HEK293 (cell line): ENCODE data around the gene KDM4C.

Source experiments
- ZBTB26 ChIP-seq: fragments of 450-650 bp; formaldehyde crosslinking; optimal IDR thresholded peaks from 2 replicates; pipeline ENCODE3; 2016; ENCODE audit warnings: missing biosample characterization, mild to moderate bottlenecking, missing genetic modification characterization
- ZNF354C ChIP-seq: fragments of 450-650 bp; formaldehyde crosslinking; IDR thresholded peaks from 2 replicates; pipeline ENCODE4 v1.5.1; 2016; ENCODE audit warnings: missing biosample characterization, missing genetic modification characterization, low read depth, borderline replicate concordance

GRCh38 chr9:6923086-6923485 lies 165.3 kb downstream of the KDM4C start:
- no peak for TF ChIP-seq ZNF354C (tag by site-specific recombination)
- no peak for TF ChIP-seq ZBTB26 (tag by site-specific recombination)
